Measurements from ENCODE around the gene GMDS.
A peak's percentile ranks its signal among the peaks of the same experiment; 100 is the strongest.

Gene GMDS

DNA sequence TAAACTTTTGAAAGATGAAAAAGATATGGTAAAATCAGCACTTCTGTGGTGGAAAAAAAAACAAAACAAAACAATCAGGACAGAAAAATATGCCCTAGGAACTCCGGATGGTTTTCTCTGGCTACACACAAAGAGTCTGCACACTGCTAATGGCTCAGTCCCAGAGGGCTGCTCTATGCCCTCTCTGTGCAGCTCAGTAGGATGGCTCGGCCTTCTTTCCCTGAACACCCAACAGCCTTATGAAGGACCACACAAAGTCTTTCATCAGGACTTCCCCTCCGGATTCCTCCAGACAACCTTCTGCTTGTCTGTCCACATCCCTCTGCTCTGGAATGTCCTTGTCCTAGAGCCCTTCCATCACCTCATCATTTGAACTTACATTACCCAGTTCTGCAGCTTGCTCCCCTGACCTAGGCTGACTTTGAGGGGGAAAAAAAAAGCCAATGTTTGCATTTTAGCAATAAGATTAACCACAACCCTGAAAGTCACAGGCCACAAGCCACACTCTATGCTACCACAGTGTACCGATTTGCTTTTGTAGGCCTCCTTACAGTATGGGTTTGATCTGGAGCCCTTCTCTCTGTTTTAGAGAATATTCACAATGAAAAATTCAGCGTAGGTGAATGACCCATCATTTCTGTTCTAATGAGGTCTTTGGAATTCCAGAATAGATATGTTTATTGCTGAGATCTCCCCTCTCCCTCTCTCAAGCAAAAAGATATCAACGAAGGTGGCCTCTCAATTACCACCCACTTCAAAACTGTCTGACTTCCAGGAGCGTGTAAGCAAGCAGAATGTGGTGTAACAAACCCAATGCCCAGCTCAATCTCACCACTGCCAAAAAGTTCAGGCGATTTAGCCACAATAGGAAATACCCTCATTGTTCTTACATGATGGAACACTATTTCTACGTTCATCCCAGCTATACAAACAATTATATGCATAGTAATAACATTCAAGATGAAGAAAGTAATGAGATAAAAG, 164.0 kb downstream of the GMDS start:
- Mint-ChIP-seq H3K4me1 (peaks cover 23% of the 10 kb centered on the region), H3K4me3 (peak overlapping the region; percentile 12), H3K27ac (ENCODE audit: low read depth) (no peak overlapping the region), H3K27me3 (no peaks in the 10 kb centered on the region), H3K9me3 (peaks cover 6% of the 10 kb centered on the region), H3K36me3 (ENCODE audit: insufficient read depth) (peaks cover 3% of the 10 kb centered on the region)
- DNase-seq (ENCODE audit: low spot score in 2 of 2) (no peak), ATAC-seq (replicated peaks; ENCODE audit: extremely low read depth, poor library complexity, severe bottlenecking) (peak; percentile 52)

DNA sequence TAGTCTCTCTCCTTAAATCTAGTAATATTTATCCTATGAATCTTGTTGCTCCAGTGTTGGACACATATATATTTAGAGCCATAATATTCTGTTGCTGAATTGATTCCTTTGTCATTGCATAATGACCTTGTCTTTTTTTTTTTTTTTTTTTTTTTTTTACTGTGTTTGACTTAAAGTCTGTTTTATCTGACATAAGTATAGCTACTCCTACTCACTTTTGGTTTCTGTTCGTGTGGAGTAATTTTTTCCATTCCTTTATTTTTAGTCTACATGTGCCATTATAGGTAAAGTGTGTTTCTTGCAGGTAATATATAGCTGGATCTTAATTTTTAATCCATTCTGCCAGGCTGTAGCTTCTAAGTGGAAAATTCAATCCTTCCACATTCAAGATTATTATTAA, 166.5 kb downstream of the GMDS start:
- Mint-ChIP-seq H3K4me1 (peaks cover 23% of the 10 kb centered on the region), H3K9me3 (peaks cover 6% of the 10 kb centered on the region), H3K4me3 (no peak overlapping the region), H3K27me3 (no peaks in the 10 kb centered on the region), H3K36me3 (ENCODE audit: insufficient read depth) (peaks cover 3% of the 10 kb centered on the region), H3K27ac (ENCODE audit: low read depth) (no peak overlapping the region)
- DNase-seq (ENCODE audit: low spot score in 2 of 2) (no peak), ATAC-seq (replicated peaks; ENCODE audit: extremely low read depth, poor library complexity, severe bottlenecking) (no peak)

DNA sequence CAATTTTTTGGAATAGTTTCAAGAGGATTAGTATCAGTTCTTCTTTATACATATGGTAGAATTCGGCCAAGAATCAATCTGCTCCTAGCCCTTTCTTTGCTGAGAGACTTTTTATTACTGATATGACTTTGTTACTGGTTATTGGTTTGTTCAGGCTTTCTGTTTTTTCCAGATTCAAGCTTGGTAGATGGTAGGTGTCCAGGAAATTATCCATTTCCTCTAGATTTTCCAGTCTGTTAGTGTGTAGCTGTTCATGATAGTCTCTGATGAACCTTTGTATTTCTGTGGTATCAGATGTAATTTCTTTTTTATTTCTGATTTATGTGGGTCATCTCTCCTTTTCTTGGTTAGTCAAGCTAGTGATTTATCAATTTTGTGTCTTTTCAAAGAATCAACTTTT, 167.6 kb downstream of the GMDS start:
- Mint-ChIP-seq H3K36me3 (ENCODE audit: insufficient read depth) (peaks cover 3% of the 10 kb centered on the region), H3K4me1 (peaks cover 17% of the 10 kb centered on the region), H3K27me3 (no peaks in the 10 kb centered on the region), H3K4me3 (no peak overlapping the region), H3K9me3 (peaks cover 6% of the 10 kb centered on the region), H3K27ac (ENCODE audit: low read depth) (no peak overlapping the region)
- DNase-seq (ENCODE audit: low spot score in 2 of 2) (no peak), ATAC-seq (replicated peaks; ENCODE audit: extremely low read depth, poor library complexity, severe bottlenecking) (no peak)

DNA sequence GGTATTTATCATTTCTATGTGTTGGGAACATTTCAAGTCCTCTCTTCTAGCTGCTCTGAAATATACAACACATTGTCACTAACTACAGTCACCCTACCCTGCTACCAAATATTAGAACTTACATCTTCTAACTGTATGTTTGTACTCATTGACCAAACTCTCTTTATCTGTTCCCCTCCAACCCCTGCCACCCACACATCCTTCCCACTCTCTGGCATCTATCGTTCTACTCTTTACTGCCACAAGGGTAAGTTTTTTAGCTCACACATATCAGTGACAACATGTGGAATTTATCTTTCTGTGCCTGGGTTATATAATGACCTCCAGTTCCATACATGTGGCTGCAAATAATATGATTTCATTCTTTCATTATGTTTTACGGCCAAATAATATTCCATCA, 171.9 kb downstream of the GMDS start:
- no peak overlapping the region for H3K4me3 Mint-ChIP-seq
- H3K36me3 Mint-ChIP-seq (ENCODE audit: insufficient read depth): peaks cover 2% of the 10 kb centered on the region
- H3K27ac Mint-ChIP-seq (ENCODE audit: low read depth): no peak overlapping the region
- DNase-seq (ENCODE audit: low spot score in 2 of 2): no peak
- H3K27me3 Mint-ChIP-seq: no peaks in the 10 kb centered on the region
- peaks cover 7% of the 10 kb centered on the region for H3K9me3 Mint-ChIP-seq
- no peaks in the 10 kb centered on the region for H3K4me1 Mint-ChIP-seq
- ATAC-seq (replicated peaks; ENCODE audit: extremely low read depth, poor library complexity, severe bottlenecking): no peak

DNA sequence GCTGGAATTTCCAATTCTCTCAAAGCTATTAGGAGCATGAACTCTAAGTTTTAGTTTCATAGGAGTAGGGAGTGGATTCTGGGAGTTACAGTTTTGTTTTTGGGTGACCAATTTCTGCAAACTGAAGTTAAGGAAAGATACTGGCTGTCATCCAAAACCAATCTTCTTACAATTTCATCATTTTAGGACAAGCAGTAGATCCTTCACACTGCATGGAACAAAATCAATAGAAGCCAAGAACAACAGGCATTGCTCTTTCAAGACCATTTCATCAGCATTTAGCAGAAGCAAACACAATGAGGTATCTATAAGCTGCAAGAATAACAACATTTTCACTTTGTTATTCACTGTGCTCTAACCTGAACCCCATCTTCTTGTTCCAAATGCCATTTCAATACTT, 173.0 kb downstream of the GMDS start:
- no peak for ATAC-seq (replicated peaks; ENCODE audit: extremely low read depth, poor library complexity, severe bottlenecking)
- H3K27ac Mint-ChIP-seq (ENCODE audit: low read depth): no peak overlapping the region
- no peaks in the 10 kb centered on the region for H3K27me3 Mint-ChIP-seq
- DNase-seq (ENCODE audit: low spot score in 2 of 2): no peak
- H3K9me3 Mint-ChIP-seq: peaks cover 7% of the 10 kb centered on the region
- peaks cover 2% of the 10 kb centered on the region for H3K36me3 Mint-ChIP-seq (ENCODE audit: insufficient read depth)
- no peaks in the 10 kb centered on the region for H3K4me1 Mint-ChIP-seq
- H3K4me3 Mint-ChIP-seq: no peak overlapping the region

DNA sequence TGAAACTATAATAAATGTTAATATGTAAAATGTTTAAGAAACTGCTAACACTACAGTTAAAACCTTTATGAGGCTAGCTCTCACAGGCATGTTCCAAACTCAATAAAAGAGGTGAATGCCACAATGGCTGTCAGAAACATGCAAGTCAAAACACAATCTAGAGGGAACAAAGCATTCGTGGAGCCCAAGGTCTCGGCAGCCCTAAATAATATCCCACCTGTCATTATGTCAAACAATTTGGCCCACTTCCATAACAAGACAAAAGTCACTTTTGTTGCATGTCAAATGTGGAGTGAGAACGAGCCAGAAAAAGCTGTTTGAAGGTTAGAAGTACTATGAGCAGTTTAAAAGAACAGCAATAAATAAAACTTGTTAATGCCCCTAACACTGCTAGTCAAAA, 181.9 kb downstream of the GMDS start:
- ATAC-seq (replicated peaks; ENCODE audit: extremely low read depth, poor library complexity, severe bottlenecking) (no peak), DNase-seq (ENCODE audit: low spot score in 2 of 2) (no peak)
- H3K27ac Mint-ChIP-seq (ENCODE audit: low read depth): no peak overlapping the region
- H3K4me3 Mint-ChIP-seq: no peak overlapping the region
- no peaks in the 10 kb centered on the region for H3K4me1 Mint-ChIP-seq
- H3K9me3 Mint-ChIP-seq: no peaks in the 10 kb centered on the region
- H3K36me3 Mint-ChIP-seq (ENCODE audit: insufficient read depth): no peaks in the 10 kb centered on the region
- H3K27me3 Mint-ChIP-seq: no peaks in the 10 kb centered on the region

DNA sequence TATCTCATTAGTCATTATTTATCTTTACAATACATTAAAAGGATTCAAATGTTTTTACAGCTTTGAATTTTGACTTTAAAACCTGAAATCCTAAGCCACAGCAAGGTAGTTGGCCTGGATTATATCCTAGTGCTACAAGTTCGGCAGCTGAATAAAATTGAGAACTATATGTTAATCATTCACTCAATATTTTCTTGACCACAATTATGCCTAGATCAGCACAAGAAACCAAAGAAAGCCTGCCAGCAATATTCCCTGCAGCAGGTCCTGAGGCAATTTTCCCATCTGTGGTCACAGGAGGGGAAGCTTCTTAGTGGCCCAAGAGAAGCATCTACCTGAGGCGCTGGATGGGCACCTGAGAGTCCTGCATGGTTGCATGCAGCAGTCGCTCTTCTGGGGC, 183.5 kb downstream of the GMDS start:
- H3K27me3 Mint-ChIP-seq: no peaks in the 10 kb centered on the region
- H3K36me3 Mint-ChIP-seq (ENCODE audit: insufficient read depth): no peaks in the 10 kb centered on the region
- no peak overlapping the region for H3K27ac Mint-ChIP-seq (ENCODE audit: low read depth)
- ATAC-seq (replicated peaks; ENCODE audit: extremely low read depth, poor library complexity, severe bottlenecking) (no peak), DNase-seq (ENCODE audit: low spot score in 2 of 2) (no peak)
- H3K9me3 Mint-ChIP-seq: no peaks in the 10 kb centered on the region
- H3K4me1 Mint-ChIP-seq: no peaks in the 10 kb centered on the region
- no peak overlapping the region for H3K4me3 Mint-ChIP-seq

DNA sequence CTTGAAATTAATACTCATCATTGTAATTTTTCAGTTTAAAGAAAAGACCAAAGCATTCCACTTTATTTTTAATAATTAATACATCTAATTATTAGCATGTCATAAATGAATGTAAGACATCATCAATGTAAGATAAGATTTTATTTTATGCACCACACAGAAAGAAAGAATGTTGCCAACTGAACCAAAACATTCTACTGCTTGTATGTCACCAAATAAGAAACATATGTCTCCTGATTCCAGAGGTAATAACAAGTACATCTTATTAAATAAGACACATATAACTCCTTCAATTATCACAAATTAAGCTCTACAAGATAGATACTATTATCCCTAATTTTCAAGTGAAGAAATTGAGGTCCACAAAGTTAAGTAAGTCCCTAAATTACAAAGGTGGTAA, 189.5 kb downstream of the GMDS start:
- H3K27ac Mint-ChIP-seq (ENCODE audit: low read depth): no peak overlapping the region
- no peaks in the 10 kb centered on the region for H3K9me3 Mint-ChIP-seq
- ATAC-seq (replicated peaks; ENCODE audit: extremely low read depth, poor library complexity, severe bottlenecking) (no peak), DNase-seq (ENCODE audit: low spot score in 2 of 2) (no peak)
- peaks cover 1% of the 10 kb centered on the region for H3K36me3 Mint-ChIP-seq (ENCODE audit: insufficient read depth)
- no peak overlapping the region for H3K4me3 Mint-ChIP-seq
- H3K4me1 Mint-ChIP-seq: no peaks in the 10 kb centered on the region
- H3K27me3 Mint-ChIP-seq: no peaks in the 10 kb centered on the region

DNA sequence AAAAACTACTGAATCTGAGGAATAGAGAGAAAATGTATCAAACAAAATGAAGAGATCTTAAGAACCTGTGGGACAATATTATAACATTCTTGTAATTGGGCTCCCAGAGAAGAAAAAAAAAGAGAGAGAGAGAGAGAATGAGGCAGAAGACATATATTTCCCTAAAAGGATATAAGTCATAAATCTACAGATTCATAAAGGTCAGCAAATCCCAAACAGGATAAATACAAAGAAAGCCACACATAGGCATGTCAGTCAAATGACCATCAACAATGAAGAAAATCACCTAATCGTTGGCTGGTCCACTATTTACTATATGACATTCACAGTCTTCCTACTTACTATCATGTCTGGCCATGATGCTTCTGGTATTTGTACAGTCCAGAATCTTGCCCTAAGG, 190.3 kb downstream of the GMDS start:
- H3K9me3 Mint-ChIP-seq: no peaks in the 10 kb centered on the region
- no peaks in the 10 kb centered on the region for H3K27me3 Mint-ChIP-seq
- no peak for DNase-seq (ENCODE audit: low spot score in 2 of 2)
- peaks cover 2% of the 10 kb centered on the region for H3K4me1 Mint-ChIP-seq
- no peak overlapping the region for H3K27ac Mint-ChIP-seq (ENCODE audit: low read depth)
- H3K36me3 Mint-ChIP-seq (ENCODE audit: insufficient read depth): peaks cover 1% of the 10 kb centered on the region
- no peak for ATAC-seq (replicated peaks; ENCODE audit: extremely low read depth, poor library complexity, severe bottlenecking)
- no peak overlapping the region for H3K4me3 Mint-ChIP-seq

DNA sequence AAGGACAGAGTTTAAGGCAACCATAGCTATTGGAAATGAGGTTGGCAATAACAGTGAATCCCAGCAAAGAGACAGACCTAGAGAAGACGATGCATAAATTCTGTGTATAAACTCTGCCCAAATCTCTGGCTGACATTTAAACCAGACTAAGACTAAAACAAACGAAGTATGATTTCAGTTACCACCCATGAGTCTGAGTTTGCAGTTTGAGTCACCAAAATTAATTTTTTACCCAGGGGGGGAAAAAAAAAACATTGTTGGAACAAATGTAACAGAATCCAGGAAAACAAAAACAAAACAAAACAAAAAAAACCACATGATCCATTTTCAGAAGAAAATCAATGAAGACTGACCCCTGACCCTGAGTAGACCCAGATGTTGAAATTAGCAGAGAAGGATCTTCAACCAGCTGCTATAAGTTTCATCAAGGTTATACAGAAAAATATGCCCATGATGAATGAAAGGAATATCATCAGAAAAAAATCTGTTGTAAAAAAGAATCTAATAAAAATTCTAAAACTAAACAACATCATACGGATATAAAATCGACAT, 190.8 kb downstream of the GMDS start:
- no peak for ATAC-seq (replicated peaks; ENCODE audit: extremely low read depth, poor library complexity, severe bottlenecking)
- Mint-ChIP-seq H3K9me3 (no peaks in the 10 kb centered on the region), H3K4me3 (no peak overlapping the region)

DNA sequence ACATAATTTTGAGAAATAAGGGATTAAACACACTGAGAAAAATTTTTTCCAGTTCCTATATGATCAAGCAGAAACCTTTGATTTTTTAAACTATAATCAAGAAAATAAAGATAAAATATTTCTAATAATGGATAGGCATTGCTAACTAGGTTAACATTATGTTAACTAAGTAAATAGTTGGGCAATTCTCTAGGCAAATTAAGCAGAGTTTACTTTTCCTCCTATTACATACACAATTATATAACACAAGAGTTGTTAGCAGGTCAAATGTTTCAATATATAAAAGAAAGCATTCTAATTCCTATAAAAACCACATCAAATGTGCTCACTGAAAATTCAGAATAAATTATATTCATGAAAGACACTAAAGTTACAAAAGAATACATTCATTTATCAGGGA, 191.7 kb downstream of the GMDS start:
- no peak overlapping the region for H3K4me3 Mint-ChIP-seq
- no peaks in the 10 kb centered on the region for H3K9me3 Mint-ChIP-seq
- peaks cover 9% of the 10 kb centered on the region for H3K4me1 Mint-ChIP-seq
- no peaks in the 10 kb centered on the region for H3K27me3 Mint-ChIP-seq
- ATAC-seq (replicated peaks; ENCODE audit: extremely low read depth, poor library complexity, severe bottlenecking): no peak
- no peak overlapping the region for H3K27ac Mint-ChIP-seq (ENCODE audit: low read depth)
- peaks cover 1% of the 10 kb centered on the region for H3K36me3 Mint-ChIP-seq (ENCODE audit: insufficient read depth)
- DNase-seq (ENCODE audit: low spot score in 2 of 2): no peak

More for the DNA sequence above, 190.8 kb downstream of the GMDS start:
- Mint-ChIP-seq H3K27me3 (no peaks in the 10 kb centered on the region), H3K27ac (ENCODE audit: low read depth) (no peak overlapping the region), H3K4me1 (peaks cover 8% of the 10 kb centered on the region), H3K36me3 (ENCODE audit: insufficient read depth) (peaks cover 1% of the 10 kb centered on the region)
- DNase-seq (ENCODE audit: low spot score in 2 of 2): no peak

DNA sequence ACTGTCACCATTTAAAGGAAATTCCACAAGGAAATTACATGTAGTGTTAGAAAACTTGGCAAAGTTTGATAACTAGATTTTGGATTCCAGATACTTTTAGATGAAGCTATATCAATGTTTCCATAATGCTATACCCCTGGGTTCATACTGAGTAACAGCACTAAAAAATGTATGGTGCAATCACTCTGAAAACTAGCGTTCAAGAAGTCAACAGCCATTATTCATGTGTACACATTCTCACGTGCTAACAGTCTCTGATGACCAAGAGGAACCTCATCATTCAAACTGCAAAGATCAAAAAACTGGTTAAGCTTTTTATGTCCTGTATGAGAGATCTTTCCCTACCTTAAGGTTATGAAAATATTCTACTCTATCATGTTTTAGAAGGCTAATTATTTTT, 197.6 kb downstream of the GMDS start:
- no peak for DNase-seq (ENCODE audit: low spot score in 2 of 2)

DNA sequence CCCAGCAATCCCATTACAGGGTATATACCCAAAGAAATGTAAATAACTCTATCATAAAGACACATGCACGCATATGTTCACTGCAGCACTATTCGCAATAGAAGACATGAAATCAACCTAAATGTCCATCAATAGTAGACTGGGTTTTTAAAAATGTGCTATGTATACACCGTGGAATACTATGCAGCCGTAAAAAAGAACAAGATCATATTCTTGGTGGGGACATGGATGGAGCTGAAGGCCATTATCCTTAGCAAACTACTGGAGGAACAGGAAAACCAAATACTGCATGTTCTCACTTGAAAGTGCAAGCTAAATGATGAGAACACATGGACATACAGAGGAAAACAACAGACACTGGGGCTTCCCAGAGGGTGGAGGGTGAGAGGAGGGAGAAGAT, 201.2 kb downstream of the GMDS start:
- Mint-ChIP-seq H3K4me1 (no peaks in the 10 kb centered on the region), H3K27me3 (no peaks in the 10 kb centered on the region), H3K27ac (ENCODE audit: low read depth) (no peak overlapping the region), H3K9me3 (peaks cover 4% of the 10 kb centered on the region), H3K36me3 (ENCODE audit: insufficient read depth) (no peaks in the 10 kb centered on the region), H3K4me3 (no peak overlapping the region)
- DNase-seq (ENCODE audit: low spot score in 2 of 2): no peak
- ATAC-seq (replicated peaks; ENCODE audit: extremely low read depth, poor library complexity, severe bottlenecking): no peak

More for the DNA sequence above, 197.6 kb downstream of the GMDS start:
- H3K4me1 Mint-ChIP-seq: peaks cover 9% of the 10 kb centered on the region
- peaks cover 4% of the 10 kb centered on the region for H3K9me3 Mint-ChIP-seq
- peaks cover 1% of the 10 kb centered on the region for H3K36me3 Mint-ChIP-seq (ENCODE audit: insufficient read depth)
- no peaks in the 10 kb centered on the region for H3K27me3 Mint-ChIP-seq
- H3K27ac Mint-ChIP-seq (ENCODE audit: low read depth): no peak overlapping the region
- H3K4me3 Mint-ChIP-seq: no peak overlapping the region
- no peak for ATAC-seq (replicated peaks; ENCODE audit: extremely low read depth, poor library complexity, severe bottlenecking)
